Transverse colon (tissue), 4 donors: ENCODE measurements around the gene DCP1B. TPM values are rescaled to one million over a fixed set of nuclear protein-coding genes. Genes with fewer than 3 reads are reported as not detected.

Source experiments
- DNase-seq: peaks from one replicate; pipeline ENCODE4 v3.0.0-alpha.2; 2019
- H3K27ac ChIP-seq, 4 donors: fragments of 200-600 bp; sonication (generic); 2 replicates each; pipeline ENCODE4 v1.5.1; 2016 to 2018; ENCODE audit warnings: inconsistent platforms in 4 of 4
- H3K27me3 ChIP-seq: fragments of 200-600 bp; sonication (generic); 2 replicates; pipeline ENCODE4 v1.5.1; 2017; ENCODE audit warnings: inconsistent platforms
- H3K36me3 ChIP-seq, 4 donors: fragments of 200-600 bp; sonication (generic); 2 replicates each; pipeline ENCODE4 v1.5.1; 2017 to 2019; ENCODE audit warnings: inconsistent platforms in 4 of 4
- H3K4me1 ChIP-seq, 4 donors: fragments of 200-600 bp; sonication (generic); 2 replicates each; pipeline ENCODE4 v1.5.1; 2017 to 2020; ENCODE audit warnings: inconsistent platforms in 4 of 4
- H3K4me3 ChIP-seq, 4 donors: fragments of 200-600 bp; sonication (generic); 1 replicate in 1 of 4; 2 replicates in 3 of 4; pipeline versions ENCODE4 v1.5.1 to v1.6.1; 2017 to 2019; ENCODE audit warnings: inconsistent platforms in 4 of 4
- H3K9me3 ChIP-seq, 2 donors: fragments of 200-600 bp; sonication (generic); 2 replicates each; pipeline ENCODE4 v1.5.1; 2017 to 2019; ENCODE audit warnings: inconsistent platforms in 2 of 2
- CTCF ChIP-seq, 5 experiments: fragments of 200-600 bp in 3 of 5; fragments of 450-650 bp in 2 of 5; sonication (generic) in 3 of 5; IDR thresholded peaks; 1 replicate in 2 of 5; 2 replicates in 3 of 5; pipeline ENCODE4 v1.5.1; 2016 to 2017; ENCODE audit warnings: antibody characterized with exemption in 5 of 5, inconsistent platforms in 3 of 5, mild to moderate bottlenecking in 2 of 5, moderate library complexity in 1 of 5
- EP300 ChIP-seq: sonication (generic); formaldehyde crosslinking; IDR thresholded peaks from one replicate; pipeline ENCODE4 v1.6.1; 2017; ENCODE audit warnings: antibody characterized with exemption, low read depth
- POLR2A ChIP-seq: fragments of 450-650 bp; IDR thresholded peaks from one replicate; pipeline ENCODE4 v1.6.1; 2016; ENCODE audit warnings: antibody characterized with exemption, mild to moderate bottlenecking, moderate library complexity
- POLR2AphosphoS5 ChIP-seq, 3 donors: sonication (generic); formaldehyde crosslinking; IDR thresholded peaks; one replicate each; pipeline ENCODE4 v1.6.1; 2016; ENCODE audit warnings: antibody characterized with exemption in 3 of 3
- WGBS, 2 donors: methylation state at CpG; one replicate each; pipeline ENCODE4 v1.1.5; 2018; ENCODE audit warnings: low coverage in 1 of 2; 5-methylcytosine and 5-hydroxymethylcytosine counted together
- in situ Hi-C, 4 donors: fragments of 200-750 bp; cut with MboI; loops; one replicate each; pipeline versions ENCODE4 v1.15.0 to v1.15.1; 2017; ENCODE audit warnings: low sequenced_read_pairs in 3 of 4, low pct_ligation_motif_present in 1 of 4, low pct_unique_long_range_greater_than_20kb in 1 of 4
- intact Hi-C: fragments of 100-400 bp; cut with DNase I; formaldehyde crosslinking; loops from one replicate; pipeline ENCODE4 v1.15.1; 2023; ENCODE audit warnings: low total_unique reads
- total RNA-seq, 4 donors: library from RNA; depleted of rRNA; stranded (reverse); fragments of >200 nt; gene quantifications; one replicate each; pipeline ENCODE4 v1.1.0, GENCODE V29; 2016

DCP1B gene
- total RNA-seq, 4 donors from 2014 or later = 17.3 to 26.2 (median 20.6) TPM

GRCh38 chr12:2046957-2047356 is 42.7 kb upstream of the DCP1B start:
- Histone ChIP-seq H3K27me3 (peaks cover 14% of the 10 kb centered on the region), H3K4me3 (no peak overlapping the region), H3K27ac (no peak overlapping the region), H3K9me3 (no peaks in the 10 kb centered on the region), H3K4me1 (peaks cover 0 to 7% (median under 1%) of the 10 kb centered on the region in 4 donors), H3K36me3 (no peaks in the 10 kb centered on the region)
- intact Hi-C loops = no loop called here
- TF ChIP-seq EP300 (no peak), CTCF (IDR thresholded peaks at IDR 0.05) (no peak), POLR2AphosphoS5 (IDR thresholded peaks at IDR 0.05) (no peak), POLR2A (no peak)
- DNase-seq = no peak
- in situ Hi-C loops = loop anchor here in 2 of 4 donors (25.0 kb wide), 1 partner anchor 235 kb away; the partner anchor contains the start of gene LRTM2 (in 2 of the 2)
- WGBS, 2 donors = 60 to 70% methylated on average over 3 to 4 of the region's 4 CpGs

GRCh38 chr12:2044165-2044564 is 39.9 kb upstream of the DCP1B start:
- Histone ChIP-seq H3K4me1 (no peaks in the 10 kb centered on the region), H3K27ac (no peak overlapping the region), H3K4me3 (no peak overlapping the region), H3K9me3 (no peaks in the 10 kb centered on the region), H3K36me3 (no peaks in the 10 kb centered on the region), H3K27me3 (no peaks in the 10 kb centered on the region)
- 73 to 100% methylated on average over 1 to 6 of the region's 6 CpGs for WGBS, 2 donors
- in situ Hi-C loops (loop anchor here in 2 of 4 donors (25.0 kb wide), 1 partner anchor 232 kb away; the partner anchor contains the start of gene LRTM2 (in 2 of the 2)), intact Hi-C loops (no loop called here)
- TF ChIP-seq POLR2AphosphoS5 (IDR thresholded peaks at IDR 0.05) = no peak
- no peak for TF ChIP-seq POLR2A
- no peak for TF ChIP-seq CTCF (IDR thresholded peaks at IDR 0.05)
- no peak for TF ChIP-seq EP300
- no peak for DNase-seq

- H3K9me3 ChIP-seq = no peaks in the 10 kb centered on the region
- no peaks in the 10 kb centered on the region for H3K36me3 ChIP-seq
- intact Hi-C loops = no loop called here
- no peaks in the 10 kb centered on the region for H3K4me1 ChIP-seq
- H3K4me3 ChIP-seq = no peak overlapping the region
- in situ Hi-C loops = loop anchor here in 2 of 4 donors (25.0 kb wide), 1 partner anchor 231 kb away; the partner anchor contains the start of gene LRTM2 (in 2 of the 2)
- 91 to 100% methylated on average over 2 of the region's 2 CpGs for WGBS, 2 donors
- TF ChIP-seq POLR2AphosphoS5 (IDR thresholded peaks at IDR 0.05) (no peak), EP300 (no peak), CTCF (IDR thresholded peaks at IDR 0.05) (no peak), POLR2A (no peak)
- H3K27me3 ChIP-seq = no peaks in the 10 kb centered on the region
- DNase-seq = no peak
- H3K27ac ChIP-seq = no peak overlapping the region
Observed at GRCh38 chr12:2043054-2043453, 38.8 kb upstream of the DCP1B start.

- H3K27me3 ChIP-seq = no peaks in the 10 kb centered on the region
- peaks cover 0 to 11% (median 7%) of the 10 kb centered on the region in 4 donors for H3K4me1 ChIP-seq
- intact Hi-C loops (no loop called here), in situ Hi-C loops (loop anchor here in 2 of 4 donors (10.0 to 25.0 kb wide), 2 partner anchors 104 to 227 kb away; partner anchors contain the start of gene LRTM2 (in 2 of the 2))
- H3K9me3 ChIP-seq = no peaks in the 10 kb centered on the region
- H3K4me3 ChIP-seq = no peak overlapping the region
- no peak for DNase-seq
- H3K36me3 ChIP-seq = no peaks in the 10 kb centered on the region
- TF ChIP-seq POLR2AphosphoS5 (IDR thresholded peaks at IDR 0.05) = peak in 1 of 3 donors; percentile 8
- TF ChIP-seq CTCF (IDR thresholded peaks at IDR 0.05) = no peak
- no peak for TF ChIP-seq POLR2A
- TF ChIP-seq EP300 = no peak
- H3K27ac ChIP-seq = peak overlapping the region in 1 of 4 donors; percentile 20
Observed at GRCh38 chr12:2039034-2039433, 34.8 kb upstream of the DCP1B start.
